H1 (cell line): Measurements from ENCODE around the gene CYBA. TPM values are rescaled to one million over a fixed set of nuclear protein-coding genes. Genes with fewer than 3 reads are reported as not detected.

Experiments used
- CTCF ChIA-PET: fragments of 300-600 bp; sonication (Branson Sonifier 250); formaldehyde crosslinking; loops from one replicate; lab custom pipeline; 2021; ENCODE audit not compliant: partially characterized antibody; lab: Charles Lee
- POLR2A ChIA-PET: fragments of 300-600 bp; sonication (Branson Sonifier 250); formaldehyde crosslinking; loops from one replicate; lab custom pipeline; 2021; ENCODE audit warnings: inconsistent platforms; ENCODE audit not compliant: partially characterized antibody; lab: Charles Lee
- DNase-seq, 2 experiments: peaks; one replicate each; pipeline versions ENCODE4 v3.0.0 to v3.0.0-alpha.2; 2010 to 2022; ENCODE audit warnings: low spot score in 2 of 2, low read depth in 1 of 2, mixed read lengths in 1 of 2
- FAIRE-seq: peaks from 2 replicates; lab custom pipeline; 2011; peaks lifted over from hg19 to GRCh38; lab: Jason Lieb, UNC
- H2AFZ ChIP-seq: 2 replicates; pipeline ENCODE4 v1.8.1; 2012; ENCODE audit warnings: low read length, inconsistent platforms
- H2AK5ac ChIP-seq: 2 replicates; pipeline ENCODE4 v1.6.1; 2013; ENCODE audit warnings: low read depth, low read length
- H2BK120ac ChIP-seq: replicated peaks from 2 replicates; pipeline ENCODE3; 2013; ENCODE audit warnings: low read depth, low read length, inconsistent platforms
- H2BK12ac ChIP-seq: 2 replicates; pipeline ENCODE4 v1.6.1; 2013; ENCODE audit warnings: low read depth, low read length
- H2BK15ac ChIP-seq: 2 replicates; pipeline ENCODE4 v1.6.1; 2013; ENCODE audit warnings: low read length
- H2BK20ac ChIP-seq: 2 replicates; pipeline ENCODE4 v1.6.1; 2013; ENCODE audit warnings: low read length
- H2BK5ac ChIP-seq: 2 replicates; pipeline ENCODE4 v1.6.1; 2013; ENCODE audit warnings: low read depth, low read length
- H3K14ac ChIP-seq: 2 replicates; pipeline ENCODE4 v1.6.1; 2013; ENCODE audit warnings: inconsistent platforms; ENCODE audit not compliant: insufficient read length
- H3K18ac ChIP-seq: 2 replicates; pipeline ENCODE4 v1.6.1; 2013; ENCODE audit warnings: low read length; ENCODE audit errors: extremely low read depth
- H3K23ac ChIP-seq: 2 replicates; pipeline ENCODE4 v1.6.1; 2013; ENCODE audit warnings: inconsistent platforms; ENCODE audit not compliant: insufficient read length
- H3K23me2 ChIP-seq: 2 replicates; pipeline ENCODE4 v1.6.1; 2013; ENCODE audit warnings: low read depth, low read length
- H3K27ac ChIP-seq: 2 replicates; pipeline ENCODE4 v1.6.1; 2011; ENCODE audit warnings: low read depth, low read length, inconsistent platforms
- H3K27me3 ChIP-seq, 4 experiments: replicated peaks in 1 of 4; 1 replicate in 1 of 4; 2 replicates in 3 of 4; pipeline versions ENCODE4 v1.6.1 to v1.8.1; 2011 to 2013; ENCODE audit warnings: low read length in 3 of 4, mild to moderate bottlenecking in 3 of 4, inconsistent platforms in 2 of 4, mixed read lengths in 2 of 4, moderate library complexity in 1 of 4; ENCODE audit not compliant: control insufficient read depth in 3 of 4, insufficient read depth in 3 of 4; ENCODE audit errors: extremely low read depth in 1 of 4
- H3K36me3 ChIP-seq, 4 experiments: 2 replicates each; pipeline versions ENCODE4 v1.6.1 to v1.8.1; 2011 to 2013; ENCODE audit warnings: mild to moderate bottlenecking in 4 of 4, low read length in 3 of 4, moderate library complexity in 2 of 4, control low read depth in 1 of 4, inconsistent platforms in 1 of 4; ENCODE audit not compliant: insufficient read depth in 4 of 4, control insufficient read depth in 2 of 4
- H3K4ac ChIP-seq: replicated peaks from 2 replicates; pipeline ENCODE3; 2013; ENCODE audit warnings: low read length, low read depth, mixed read lengths, inconsistent platforms; ENCODE audit not compliant: insufficient read length
- H3K4me1 ChIP-seq, 4 experiments: replicated peaks in 1 of 4; 1 replicate in 1 of 4; 2 replicates in 3 of 4; pipeline versions ENCODE4 v1.6.1 to v1.8.1; 2011 to 2013; ENCODE audit warnings: low read length in 3 of 4, inconsistent platforms in 2 of 4, mixed read lengths in 1 of 4; ENCODE audit not compliant: insufficient read depth in 4 of 4, control insufficient read depth in 3 of 4
- H3K4me2 ChIP-seq, 2 experiments: 2 replicates each; pipeline versions ENCODE4 v1.6.1 to v1.8.1; 2011 to 2013; ENCODE audit warnings: low read depth in 2 of 2, low read length in 2 of 2, control low read depth in 1 of 2, inconsistent platforms in 1 of 2, mild to moderate bottlenecking in 1 of 2; ENCODE audit not compliant: insufficient read depth in 1 of 2
- H3K4me3 ChIP-seq, 4 experiments: fragments of 200-600, 300-600 bp in 1 of 4; sonication (generic), shearing (Covaris generic), sonication (Bioruptor Twin) in 1 of 4; 2 replicates each; pipeline versions ENCODE4 v1.5.1 to v1.8.1; 2011 to 2016; ENCODE audit warnings: low read length in 4 of 4, low read depth in 3 of 4, control low read depth in 2 of 4, inconsistent platforms in 2 of 4, mild to moderate bottlenecking in 2 of 4, mixed read lengths in 1 of 4, moderate library complexity in 1 of 4; ENCODE audit not compliant: insufficient read depth in 2 of 4; ENCODE audit errors: extremely low read depth in 1 of 4
- H3K56ac ChIP-seq: replicated peaks from 2 replicates; pipeline ENCODE3; 2013; ENCODE audit warnings: low read depth, mild to moderate bottlenecking, mixed read lengths, low read length, inconsistent platforms; ENCODE audit not compliant: insufficient read length
- H3K79me1 ChIP-seq: 2 replicates; pipeline ENCODE4 v1.6.1; 2013; ENCODE audit warnings: low read depth, low read length, control low read depth
- H3K79me2 ChIP-seq, 2 experiments: 2 replicates each; pipeline versions ENCODE4 v1.6.1 to v1.8.1; 2012 to 2013; ENCODE audit warnings: low read length in 2 of 2, mild to moderate bottlenecking in 2 of 2, inconsistent platforms in 1 of 2; ENCODE audit not compliant: insufficient read depth in 2 of 2, control insufficient read depth in 1 of 2
- H3K9ac ChIP-seq, 4 experiments: replicated peaks in 1 of 4; 1 replicate in 1 of 4; 2 replicates in 3 of 4; pipeline versions ENCODE4 v1.6.1 to v1.8.1; 2011 to 2013; ENCODE audit warnings: low read depth in 3 of 4, low read length in 3 of 4, control low read depth in 2 of 4, mild to moderate bottlenecking in 2 of 4, moderate library complexity in 2 of 4, inconsistent platforms in 1 of 4; ENCODE audit errors: extremely low read depth in 1 of 4
- H3K9me3 ChIP-seq, 2 experiments: 2 replicates each; pipeline versions ENCODE4 v1.6.1 to v1.8.1; 2012 to 2013; ENCODE audit warnings: mild to moderate bottlenecking in 2 of 2, moderate library complexity in 2 of 2, control low read depth in 1 of 2, inconsistent platforms in 1 of 2, low read depth in 1 of 2, low read length in 1 of 2, mixed read lengths in 1 of 2; ENCODE audit not compliant: insufficient read depth in 2 of 2
- H4K20me1 ChIP-seq, 2 experiments: replicated peaks in 1 of 2; 2 replicates each; pipeline versions ENCODE3 to v1.8.1; 2011 to 2013; ENCODE audit warnings: inconsistent platforms in 2 of 2, low read length in 2 of 2, mild to moderate bottlenecking in 1 of 2; ENCODE audit not compliant: insufficient read depth in 2 of 2, control insufficient read depth in 1 of 2
- H4K5ac ChIP-seq: 2 replicates; pipeline ENCODE4 v1.6.1; 2013; ENCODE audit warnings: low read length, low read depth, mixed read lengths, inconsistent platforms; ENCODE audit not compliant: insufficient read length
- H4K8ac ChIP-seq: 2 replicates; pipeline ENCODE4 v1.8.0; 2013; ENCODE audit warnings: mild to moderate bottlenecking, moderate library complexity, low read length, inconsistent platforms; ENCODE audit not compliant: insufficient read depth; ENCODE audit errors: extremely low read depth
- H4K91ac ChIP-seq: replicated peaks from 2 replicates; pipeline ENCODE3; 2013; ENCODE audit warnings: low read length, mixed read lengths, inconsistent platforms; ENCODE audit not compliant: insufficient read length
- CHD1 ChIP-seq: IDR thresholded peaks from 2 replicates; pipeline ENCODE4 v1.6.1; 2012; ENCODE audit warnings: low read depth, low read length, improper control_type of control experiment
- NRF1 ChIP-seq: IDR thresholded peaks from 2 replicates; pipeline ENCODE4 v1.6.1; 2011; ENCODE audit warnings: mild to moderate bottlenecking, low read depth, low read length, improper control_type of control experiment
- POLR2AphosphoS5 ChIP-seq: IDR thresholded peaks from 2 replicates; pipeline ENCODE4 v1.6.1; 2011; ENCODE audit warnings: low read depth, low read length
- RAD21 ChIP-seq, 2 experiments: IDR thresholded peaks in 1 of 2; conservative IDR thresholded peaks in 1 of 2; 2 replicates each; pipeline ENCODE4 v1.6.1; 2011; ENCODE audit warnings: low read depth in 2 of 2, low read length in 2 of 2, improper control_type of control experiment in 1 of 2, inconsistent platforms in 1 of 2, mild to moderate bottlenecking in 1 of 2, moderate library complexity in 1 of 2
- RBBP5 ChIP-seq: IDR thresholded peaks from 2 replicates; pipeline ENCODE4 v1.7.1; 2012; ENCODE audit warnings: low read depth, mild to moderate bottlenecking, inconsistent platforms, low read length, moderate library complexity, borderline replicate concordance
- SIRT6 ChIP-seq: IDR thresholded peaks from one replicate; pipeline ENCODE4 v1.7.1; 2012; ENCODE audit warnings: low read length, inconsistent platforms
- SIX5 ChIP-seq: IDR thresholded peaks from 2 replicates; pipeline ENCODE4 v1.6.1; 2011; ENCODE audit warnings: mild to moderate bottlenecking, low read depth, low read length
- TAF7 ChIP-seq: optimal IDR thresholded peaks from 2 replicates; pipeline ENCODE3; 2011; ENCODE audit warnings: low read depth, mild to moderate bottlenecking, inconsistent platforms, low read length, moderate library complexity, borderline replicate concordance
- USF2 ChIP-seq: IDR thresholded peaks from 2 replicates; pipeline ENCODE4 v1.6.1; 2011; ENCODE audit warnings: low read length, improper control_type of control experiment
- ZNF274 ChIP-seq: IDR thresholded peaks from 2 replicates; pipeline ENCODE4 v1.7.0; 2012; ENCODE audit warnings: low read length, borderline replicate concordance; ENCODE audit errors: extremely low read depth
- WGBS, 2 experiments: shearing (Covaris generic) in 1 of 2; methylation state at CpG; one replicate each; pipeline versions ENCODE4 v1.1.6 to v1.1.7; 2013 to 2015; ENCODE audit warnings: low lambda C conversion rate in 2 of 2, mixed read lengths in 2 of 2, inconsistent platforms in 1 of 2, low coverage in 1 of 2, missing lambda C conversion rate in 1 of 2; ENCODE audit not compliant: insufficient replicate concordance in 2 of 2, insufficient coverage in 1 of 2, insufficient read length in 1 of 2; ENCODE audit errors: extremely low coverage in 1 of 2, missing lambda C conversion rate in 1 of 2; 5-methylcytosine and 5-hydroxymethylcytosine counted together
- polyA plus RNA-seq, 7 experiments: library from polyadenylated mRNA; depleted of rRNA in 3 of 7; stranded (reverse) in 5 of 7; unstranded in 2 of 7; fragments of >200 nt in 5 of 7; fragments of 200-250 nt in 2 of 7; gene quantifications; 1 replicate in 5 of 7; 2 replicates in 1 of 7; 4 replicates in 1 of 7; pipeline versions ENCODE4 v1.2.1 to v1.2.3, GENCODE V29; 2011 to 2013; ENCODE audit warnings: missing spikeins in 2 of 7, mixed read lengths in 2 of 7
- total RNA-seq: library from RNA; stranded (reverse); fragmentation: NEBNext Ultra II Directional; extraction: Animal tissue kit (Norgen Biotek cat#: 25700); gene quantifications from 2 replicates; pipeline ENCODE4 v1.2.1, GENCODE V29; 2021

Gene CYBA
- total and polyA plus RNA-seq, 2 of the 8 experiments (the other 6 are each of a cell fraction or from before 2014, with no cell fraction given): 136 to 254 TPM

- Histone ChIP-seq H2BK20ac (no peak overlapping the region; the same call in 1 of the 2 replicates), H3K56ac (no peak overlapping the region), H3K23me2 (peaks cover 10% of the 10 kb centered on the region), H3K4ac (no peak overlapping the region), H4K8ac (no peak overlapping the region; the same call in 1 of the 2 replicates), H4K20me1 (peaks cover 0 to 4% of the 10 kb centered on the region in 2 experiments), H2BK15ac (peak overlapping the region; percentile 81; the same call in 1 of the 2 replicates), H2AK5ac (peak overlapping the region; percentile 66; the same call in 1 of the 2 replicates), H3K4me1 (peaks cover 5 to 44% (median 28%) of the 10 kb centered on the region in 4 experiments), H3K79me1 (no peaks in the 10 kb centered on the region), H2AFZ (no peak overlapping the region), H4K91ac (peak overlapping the region; percentile 71), H3K9me3 (no peaks in the 10 kb centered on the region), H3K23ac (no peak overlapping the region), H3K27me3 (peaks cover 0 to 4% (median 1%) of the 10 kb centered on the region in 4 experiments; a peak in 2 of 7 replicates), H4K5ac (no peak overlapping the region), H3K14ac (no peak overlapping the region), H3K4me3 (peak overlapping the region; percentile 39 to 72 (median 48)), H3K79me2 (no peaks in the 10 kb centered on the region), H2BK5ac (no peak overlapping the region), H2BK12ac (peak overlapping the region; percentile 2; the same call in 1 of the 2 replicates), H3K18ac (0 out of 2 replicates have a peak overlapping the region, but pooled peaks have one; percentile 2), H2BK120ac (no peak overlapping the region), H3K9ac (peak overlapping the region in 2 of 4 experiments; percentile 9 to 29; a peak in 2 of 7 replicates), H3K27ac (no peak overlapping the region), H3K36me3 (peaks cover 2 to 17% (median 8%) of the 10 kb centered on the region in 4 experiments; a peak in 4 of 8 replicates), H3K4me2 (peak overlapping the region; percentile 60 to 94)
- ChIA-PET POLR2A (no interaction called here), CTCF (no interaction called here)
- DNase-seq: no peak
- FAIRE-seq: no peak
- WGBS, 2 experiments: 40% methylated on average over 18 of the region's 28 CpGs; no CpG with 5 or more reads in 1 of the 2 experiments
- TF ChIP-seq SIX5 (no peak), RAD21 (IDR thresholded peaks at IDR 0.05 in 1 of 2, conservative IDR thresholded peaks at IDR 0.05 in 1 of 2; ENCODE audit: low read depth in 2 of 2, low read length in 2 of 2) (no peak), ZNF274 (no peak), SIRT6 (no peak), RBBP5 (0 out of 2 replicates have a peak, but pooled peaks have one; percentile 18), USF2 (no peak), POLR2AphosphoS5 (no peak), CHD1 (no peak), TAF7 (no peak), NRF1 (no peak)
Observed at GRCh38 chr16:88634994-88635670, 15.7 kb downstream of the CYBA start.
